Endodermal cell (in vitro differentiated cells): ENCODE measurements around the gene ARID5B. TPM values are rescaled to one million over a fixed set of nuclear protein-coding genes. Genes with fewer than 3 reads are reported as not detected.

Experiments used
- DNase-seq: peaks from one replicate; pipeline ENCODE4 v3.0.0-alpha.2; 2017
- H3K27ac ChIP-seq: 2 replicates; pipeline ENCODE4 v1.5.1; 2013; ENCODE audit warnings: mild to moderate bottlenecking, low read depth, low read length, moderate library complexity
- H3K27me3 ChIP-seq: 2 replicates; pipeline ENCODE4 v1.6.1; 2013; ENCODE audit warnings: mild to moderate bottlenecking, low read length, moderate library complexity; ENCODE audit not compliant: insufficient read depth, control insufficient read depth, poor library complexity, severe bottlenecking
- H3K36me3 ChIP-seq: 2 replicates; pipeline ENCODE4 v1.7.0; 2013; ENCODE audit warnings: mild to moderate bottlenecking, low read length, moderate library complexity; ENCODE audit not compliant: control insufficient read depth, insufficient read depth
- H3K4me1 ChIP-seq: one replicate; pipeline ENCODE4 v1.7.0; 2013; ENCODE audit warnings: low read length; ENCODE audit not compliant: control insufficient read depth, insufficient read depth
- H3K4me3 ChIP-seq: 2 replicates; pipeline ENCODE4 v1.5.1; 2013; ENCODE audit warnings: mild to moderate bottlenecking, low read length, moderate library complexity
- H3K9ac ChIP-seq: 2 replicates; pipeline ENCODE4 v1.6.1; 2013; ENCODE audit warnings: mild to moderate bottlenecking, low read length, moderate library complexity; ENCODE audit not compliant: poor library complexity, severe bottlenecking; ENCODE audit errors: extremely low read depth
- H3K9me3 ChIP-seq: 2 replicates; pipeline ENCODE4 v1.6.1; 2013; ENCODE audit warnings: mild to moderate bottlenecking, low read length, moderate library complexity; ENCODE audit not compliant: control insufficient read depth
- H3K27ac Mint-ChIP-seq: 2 replicates; pipeline ENCODE4 v1.8.0; 2020; ENCODE audit warnings: mixed read lengths
- H3K27me3 Mint-ChIP-seq: 2 replicates; pipeline ENCODE4 v1.8.0; 2021; ENCODE audit warnings: mild to moderate bottlenecking, mixed read lengths; ENCODE audit not compliant: insufficient read depth
- H3K36me3 Mint-ChIP-seq: 2 replicates; pipeline ENCODE4 v1.8.0; 2020; ENCODE audit warnings: low read depth, mixed read lengths
- H3K4me1 Mint-ChIP-seq: 2 replicates; pipeline ENCODE4 v1.8.0; 2020; ENCODE audit warnings: mixed read lengths
- H3K4me3 Mint-ChIP-seq: 2 replicates; pipeline ENCODE4 v1.8.0; 2020; ENCODE audit warnings: mild to moderate bottlenecking, moderate library complexity, mixed read lengths
- H3K9me3 Mint-ChIP-seq: 2 replicates; pipeline ENCODE4 v1.8.0; 2020; ENCODE audit warnings: mild to moderate bottlenecking, mixed read lengths
- CTCF ChIP-seq: fragments of 200-600 bp; sonication (generic); conservative IDR thresholded peaks from 2 replicates; pipeline ENCODE4 v1.5.0; 2021; ENCODE audit warnings: antibody characterized with exemption, mild to moderate bottlenecking
- WGBS, 2 experiments: methylation state at CpG; one replicate each; pipeline versions ENCODE4 v1.1.5 to v1.1.7; 2013; ENCODE audit warnings: missing lambda C conversion rate in 2 of 2, mixed read lengths in 1 of 2; ENCODE audit not compliant: insufficient coverage in 1 of 2, insufficient read length in 1 of 2; 5-methylcytosine and 5-hydroxymethylcytosine counted together
- total RNA-seq, 2 donors: library from RNA; stranded (reverse); fragmentation: NEBNext Ultra II Directional in 1 of 2; extraction: Animal tissue kit (Norgen Biotek cat#: 25700) in 1 of 2; gene quantifications; 2 replicates in 1 of 2; 3 replicates in 1 of 2; pipeline ENCODE4 v1.2.1, GENCODE V29; 2021

The ARID5B gene
- total RNA-seq, 2 donors from 2014 or later, result 1.2 to 1.8 TPM

GRCh38 chr10:62096256-62096933 lies 194.9 kb downstream of the ARID5B start:
- Histone ChIP-seq H3K9ac (no peak overlapping the region), H3K4me1 (no peaks in the 10 kb centered on the region), H3K27me3 (no peaks in the 10 kb centered on the region), H3K36me3 (no peaks in the 10 kb centered on the region), H3K4me3 (no peak overlapping the region), H3K27ac (no peak overlapping the region), H3K9me3 (no peaks in the 10 kb centered on the region)
- no peaks in the 10 kb centered on the region for H3K27me3 Mint-ChIP-seq
- no peak overlapping the region for H3K27ac Mint-ChIP-seq
- H3K4me1 Mint-ChIP-seq, result no peaks in the 10 kb centered on the region
- peaks cover 3% of the 10 kb centered on the region for H3K36me3 Mint-ChIP-seq
- 92 to 100% methylated on average over 1 to 3 of the region's 4 CpGs for WGBS, 2 experiments
- no peak for DNase-seq
- no peak for TF ChIP-seq CTCF
- no peaks in the 10 kb centered on the region for H3K9me3 Mint-ChIP-seq
- no peak overlapping the region for H3K4me3 Mint-ChIP-seq

GRCh38 chr10:62098278-62099121 lies 197.0 kb downstream of the ARID5B start:
- Mint-ChIP-seq H3K4me3 (no peak overlapping the region), H3K4me1 (no peaks in the 10 kb centered on the region), H3K9me3 (no peaks in the 10 kb centered on the region), H3K27me3 (no peaks in the 10 kb centered on the region), H3K36me3 (no peaks in the 10 kb centered on the region), H3K27ac (no peak overlapping the region)
- Histone ChIP-seq H3K4me3 (no peak overlapping the region), H3K9me3 (no peaks in the 10 kb centered on the region), H3K27me3 (no peaks in the 10 kb centered on the region), H3K36me3 (no peaks in the 10 kb centered on the region), H3K4me1 (no peaks in the 10 kb centered on the region), H3K9ac (no peak overlapping the region), H3K27ac (no peak overlapping the region)
- WGBS, 2 experiments, result 86 to 97% methylated on average over 10 to 14 of the region's 14 CpGs
- no peak for DNase-seq
- no peak for TF ChIP-seq CTCF

- Histone ChIP-seq H3K4me3 (no peak overlapping the region), H3K9ac (no peak overlapping the region), H3K9me3 (no peaks in the 10 kb centered on the region), H3K27me3 (no peaks in the 10 kb centered on the region), H3K36me3 (no peaks in the 10 kb centered on the region), H3K4me1 (no peaks in the 10 kb centered on the region), H3K27ac (no peak overlapping the region)
- no peak for TF ChIP-seq CTCF
- Mint-ChIP-seq H3K4me3 (no peak overlapping the region), H3K9me3 (no peaks in the 10 kb centered on the region), H3K27ac (no peak overlapping the region), H3K36me3 (no peaks in the 10 kb centered on the region), H3K4me1 (no peaks in the 10 kb centered on the region), H3K27me3 (no peaks in the 10 kb centered on the region)
- DNase-seq, result no peak
- 94 to 95% methylated on average over 2 of the region's 3 CpGs for WGBS, 2 experiments
Measured at GRCh38 chr10:62099299-62099698, 197.8 kb downstream of the ARID5B start.
